ENCODE measurements around the gene CFAP65. TPM values are rescaled to one million over a fixed set of nuclear protein-coding genes. Genes with fewer than 3 reads are reported as not detected.

Gene CFAP65
- total RNA-seq, 1 experiment from 2014 or later = 0.44 TPM

- POLR2A ChIA-PET = no interaction called here
- no peaks in the 10 kb centered on the region for H3K36me3 Mint-ChIP-seq
- no peak for ATAC-seq
- H3K4me1 Mint-ChIP-seq = 0 out of 2 replicates have a peak, but pooled peaks cover 2% of the 10 kb centered on the region
- no peaks in the 10 kb centered on the region for H3K27me3 Mint-ChIP-seq (ENCODE audit: low read depth)
- H3K27ac Mint-ChIP-seq = no peak overlapping the region
- CTCF ChIA-PET = no interaction called here
- no peak for DNase-seq (ENCODE audit: low spot score)
- no peak for TF ChIP-seq ZNF317 (CRISPR knock-in tag; IDR thresholded peaks at IDR 0.05; ENCODE audit: borderline replicate concordance, low read depth)
- TF ChIP-seq, protein P1, sequence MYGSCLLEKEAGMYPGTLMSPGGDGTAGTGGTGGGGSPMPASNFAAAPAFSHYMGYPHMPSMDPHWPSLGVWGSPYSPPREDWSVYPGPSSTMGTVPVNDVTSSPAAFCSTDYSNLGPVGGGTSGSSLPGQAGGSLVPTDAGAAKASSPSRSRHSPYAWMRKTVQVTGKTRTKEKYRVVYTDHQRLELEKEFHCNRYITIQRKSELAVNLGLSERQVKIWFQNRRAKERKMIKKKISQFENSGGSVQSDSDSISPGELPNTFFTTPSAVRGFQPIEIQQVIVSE (CRISPR knock-in tag; IDR thresholded peaks at IDR 0.05; ENCODE audit: borderline replicate concordance) = no peak
- no peak for TF ChIP-seq PREB (CRISPR knock-in tag; IDR thresholded peaks at IDR 0.05; ENCODE audit: borderline replicate concordance)
- TF ChIP-seq, protein P2, sequence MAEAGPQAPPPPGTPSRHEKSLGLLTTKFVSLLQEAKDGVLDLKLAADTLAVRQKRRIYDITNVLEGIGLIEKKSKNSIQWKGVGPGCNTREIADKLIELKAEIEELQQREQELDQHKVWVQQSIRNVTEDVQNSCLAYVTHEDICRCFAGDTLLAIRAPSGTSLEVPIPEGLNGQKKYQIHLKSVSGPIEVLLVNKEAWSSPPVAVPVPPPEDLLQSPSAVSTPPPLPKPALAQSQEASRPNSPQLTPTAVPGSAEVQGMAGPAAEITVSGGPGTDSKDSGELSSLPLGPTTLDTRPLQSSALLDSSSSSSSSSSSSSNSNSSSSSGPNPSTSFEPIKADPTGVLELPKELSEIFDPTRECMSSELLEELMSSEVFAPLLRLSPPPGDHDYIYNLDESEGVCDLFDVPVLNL (CRISPR knock-in tag; IDR thresholded peaks at IDR 0.05; ENCODE audit: borderline replicate concordance, low read depth) = no peak
- TF ChIP-seq NR3C1 (CRISPR knock-in tag; conservative IDR thresholded peaks at IDR 0.05; ENCODE audit: low read depth) = no peak
- TF ChIP-seq MYBL2 (CRISPR knock-in tag; IDR thresholded peaks at IDR 0.05) = no peak
- TF ChIP-seq SMAD3 (CRISPR knock-in tag; IDR thresholded peaks at IDR 0.05; ENCODE audit: borderline replicate concordance) = no peak
- no peak for TF ChIP-seq FOXJ3 (CRISPR knock-in tag; IDR thresholded peaks at IDR 0.05; ENCODE audit: borderline replicate concordance)
- TF ChIP-seq CREM (CRISPR knock-in tag; IDR thresholded peaks at IDR 0.05) = no peak
- TF ChIP-seq USF1 (CRISPR knock-in tag; IDR thresholded peaks at IDR 0.05) = no peak
- TF ChIP-seq, protein P3, sequence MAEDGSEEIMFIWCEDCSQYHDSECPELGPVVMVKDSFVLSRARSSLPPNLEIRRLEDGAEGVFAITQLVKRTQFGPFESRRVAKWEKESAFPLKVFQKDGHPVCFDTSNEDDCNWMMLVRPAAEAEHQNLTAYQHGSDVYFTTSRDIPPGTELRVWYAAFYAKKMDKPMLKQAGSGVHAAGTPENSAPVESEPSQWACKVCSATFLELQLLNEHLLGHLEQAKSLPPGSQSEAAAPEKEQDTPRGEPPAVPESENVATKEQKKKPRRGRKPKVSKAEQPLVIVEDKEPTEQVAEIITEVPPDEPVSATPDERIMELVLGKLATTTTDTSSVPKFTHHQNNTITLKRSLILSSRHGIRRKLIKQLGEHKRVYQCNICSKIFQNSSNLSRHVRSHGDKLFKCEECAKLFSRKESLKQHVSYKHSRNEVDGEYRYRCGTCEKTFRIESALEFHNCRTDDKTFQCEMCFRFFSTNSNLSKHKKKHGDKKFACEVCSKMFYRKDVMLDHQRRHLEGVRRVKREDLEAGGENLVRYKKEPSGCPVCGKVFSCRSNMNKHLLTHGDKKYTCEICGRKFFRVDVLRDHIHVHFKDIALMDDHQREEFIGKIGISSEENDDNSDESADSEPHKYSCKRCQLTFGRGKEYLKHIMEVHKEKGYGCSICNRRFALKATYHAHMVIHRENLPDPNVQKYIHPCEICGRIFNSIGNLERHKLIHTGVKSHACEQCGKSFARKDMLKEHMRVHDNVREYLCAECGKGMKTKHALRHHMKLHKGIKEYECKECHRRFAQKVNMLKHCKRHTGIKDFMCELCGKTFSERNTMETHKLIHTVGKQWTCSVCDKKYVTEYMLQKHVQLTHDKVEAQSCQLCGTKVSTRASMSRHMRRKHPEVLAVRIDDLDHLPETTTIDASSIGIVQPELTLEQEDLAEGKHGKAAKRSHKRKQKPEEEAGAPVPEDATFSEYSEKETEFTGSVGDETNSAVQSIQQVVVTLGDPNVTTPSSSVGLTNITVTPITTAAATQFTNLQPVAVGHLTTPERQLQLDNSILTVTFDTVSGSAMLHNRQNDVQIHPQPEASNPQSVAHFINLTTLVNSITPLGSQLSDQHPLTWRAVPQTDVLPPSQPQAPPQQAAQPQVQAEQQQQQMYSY (CRISPR knock-in tag; IDR thresholded peaks at IDR 0.05) = no peak
- TF ChIP-seq ZNF416 (CRISPR knock-in tag; IDR thresholded peaks at IDR 0.05) = no peak
- TF ChIP-seq, protein P4, sequence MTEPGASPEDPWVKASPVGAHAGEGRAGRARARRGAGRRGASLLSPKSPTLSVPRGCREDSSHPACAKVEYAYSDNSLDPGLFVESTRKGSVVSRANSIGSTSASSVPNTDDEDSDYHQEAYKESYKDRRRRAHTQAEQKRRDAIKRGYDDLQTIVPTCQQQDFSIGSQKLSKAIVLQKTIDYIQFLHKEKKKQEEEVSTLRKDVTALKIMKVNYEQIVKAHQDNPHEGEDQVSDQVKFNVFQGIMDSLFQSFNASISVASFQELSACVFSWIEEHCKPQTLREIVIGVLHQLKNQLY (CRISPR knock-in tag; IDR thresholded peaks at IDR 0.05) = no peak
- no peak for TF ChIP-seq RELA (CRISPR knock-in tag; IDR thresholded peaks at IDR 0.05; ENCODE audit: borderline replicate concordance)
- no peak for TF ChIP-seq ZNF263 (CRISPR knock-in tag; IDR thresholded peaks at IDR 0.05; ENCODE audit: low read depth)
- TF ChIP-seq, protein P5, sequence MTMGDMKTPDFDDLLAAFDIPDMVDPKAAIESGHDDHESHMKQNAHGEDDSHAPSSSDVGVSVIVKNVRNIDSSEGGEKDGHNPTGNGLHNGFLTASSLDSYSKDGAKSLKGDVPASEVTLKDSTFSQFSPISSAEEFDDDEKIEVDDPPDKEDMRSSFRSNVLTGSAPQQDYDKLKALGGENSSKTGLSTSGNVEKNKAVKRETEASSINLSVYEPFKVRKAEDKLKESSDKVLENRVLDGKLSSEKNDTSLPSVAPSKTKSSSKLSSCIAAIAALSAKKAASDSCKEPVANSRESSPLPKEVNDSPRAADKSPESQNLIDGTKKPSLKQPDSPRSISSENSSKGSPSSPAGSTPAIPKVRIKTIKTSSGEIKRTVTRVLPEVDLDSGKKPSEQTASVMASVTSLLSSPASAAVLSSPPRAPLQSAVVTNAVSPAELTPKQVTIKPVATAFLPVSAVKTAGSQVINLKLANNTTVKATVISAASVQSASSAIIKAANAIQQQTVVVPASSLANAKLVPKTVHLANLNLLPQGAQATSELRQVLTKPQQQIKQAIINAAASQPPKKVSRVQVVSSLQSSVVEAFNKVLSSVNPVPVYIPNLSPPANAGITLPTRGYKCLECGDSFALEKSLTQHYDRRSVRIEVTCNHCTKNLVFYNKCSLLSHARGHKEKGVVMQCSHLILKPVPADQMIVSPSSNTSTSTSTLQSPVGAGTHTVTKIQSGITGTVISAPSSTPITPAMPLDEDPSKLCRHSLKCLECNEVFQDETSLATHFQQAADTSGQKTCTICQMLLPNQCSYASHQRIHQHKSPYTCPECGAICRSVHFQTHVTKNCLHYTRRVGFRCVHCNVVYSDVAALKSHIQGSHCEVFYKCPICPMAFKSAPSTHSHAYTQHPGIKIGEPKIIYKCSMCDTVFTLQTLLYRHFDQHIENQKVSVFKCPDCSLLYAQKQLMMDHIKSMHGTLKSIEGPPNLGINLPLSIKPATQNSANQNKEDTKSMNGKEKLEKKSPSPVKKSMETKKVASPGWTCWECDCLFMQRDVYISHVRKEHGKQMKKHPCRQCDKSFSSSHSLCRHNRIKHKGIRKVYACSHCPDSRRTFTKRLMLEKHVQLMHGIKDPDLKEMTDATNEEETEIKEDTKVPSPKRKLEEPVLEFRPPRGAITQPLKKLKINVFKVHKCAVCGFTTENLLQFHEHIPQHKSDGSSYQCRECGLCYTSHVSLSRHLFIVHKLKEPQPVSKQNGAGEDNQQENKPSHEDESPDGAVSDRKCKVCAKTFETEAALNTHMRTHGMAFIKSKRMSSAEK (CRISPR knock-in tag; IDR thresholded peaks at IDR 0.05; ENCODE audit: borderline replicate concordance) = no peak
- no peak for TF ChIP-seq JAZF1 (CRISPR knock-in tag; IDR thresholded peaks at IDR 0.05)
- TF ChIP-seq, protein P6, sequence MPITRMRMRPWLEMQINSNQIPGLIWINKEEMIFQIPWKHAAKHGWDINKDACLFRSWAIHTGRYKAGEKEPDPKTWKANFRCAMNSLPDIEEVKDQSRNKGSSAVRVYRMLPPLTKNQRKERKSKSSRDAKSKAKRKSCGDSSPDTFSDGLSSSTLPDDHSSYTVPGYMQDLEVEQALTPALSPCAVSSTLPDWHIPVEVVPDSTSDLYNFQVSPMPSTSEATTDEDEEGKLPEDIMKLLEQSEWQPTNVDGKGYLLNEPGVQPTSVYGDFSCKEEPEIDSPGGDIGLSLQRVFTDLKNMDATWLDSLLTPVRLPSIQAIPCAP (CRISPR knock-in tag; IDR thresholded peaks at IDR 0.05) = no peak
- no peak for TF ChIP-seq NR2C2 (CRISPR knock-in tag; IDR thresholded peaks at IDR 0.05)
- TF ChIP-seq MXD4 (CRISPR knock-in tag; IDR thresholded peaks at IDR 0.05; ENCODE audit: borderline replicate concordance) = no peak
- no peaks in the 10 kb centered on the region for H3K9me3 Mint-ChIP-seq
- H3K4me3 Mint-ChIP-seq = no peak overlapping the region
Observed at GRCh38 chr2:219022616-219023015, 18.7 kb downstream of the CFAP65 start.
